GM10266 (cell line): ENCODE data around the gene TUB.
A peak's percentile ranks its signal among the peaks of the same experiment; 100 is the strongest.

Experiments used
- DNase-seq: peaks from one replicate; pipeline ENCODE4 v3.0.0; 2012; ENCODE audit errors: extremely low spot score
- CTCF ChIP-seq: IDR thresholded peaks from 2 replicates; pipeline ENCODE4 v1.5.1; 2012; ENCODE audit warnings: mild to moderate bottlenecking, low read depth; ENCODE audit not compliant: control insufficient read depth, insufficient read depth; ENCODE audit errors: missing control alignments

Gene TUB

GRCh38 chr11:8097926-8098325 is 16.9 kb downstream of the TUB start:
- DNase-seq = no peak
- TF ChIP-seq CTCF = no peak

- DNase-seq = no peak
- no peak for TF ChIP-seq CTCF
Observed at GRCh38 chr11:8098361-8098760, 17.4 kb downstream of the TUB start.

GRCh38 chr11:8098879-8099278 is 17.9 kb downstream of the TUB start:
- TF ChIP-seq CTCF = no peak
- no peak for DNase-seq

GRCh38 chr11:8099291-8099899 is 18.4 kb downstream of the TUB start:
- TF ChIP-seq CTCF = peak; percentile 80
- peak; percentile 58 for DNase-seq

- no peak for DNase-seq
- no peak for TF ChIP-seq CTCF
Observed at GRCh38 chr11:8100158-8100557, 19.1 kb downstream of the TUB start.

- DNase-seq = no peak
- TF ChIP-seq CTCF = no peak
Observed at GRCh38 chr11:8100605-8101004, 19.6 kb downstream of the TUB start.

GRCh38 chr11:8101421-8101820 is 20.4 kb downstream of the TUB start:
- no peak for DNase-seq
- TF ChIP-seq CTCF = no peak
